GM12873 (cell line): ENCODE measurements around the gene ALK.
A peak's percentile ranks its signal among the peaks of the same experiment; 100 is the strongest.

Experiments
- TF ChIP-seq, protein P1 (sequence below): IDR thresholded peaks from 2 replicates; pipeline ENCODE4 v1.5.1; 2012; ENCODE audit warnings: low read depth, mild to moderate bottlenecking, moderate library complexity, low read length, control low read depth; ENCODE audit not compliant: insufficient read depth; ENCODE audit errors: missing control alignments

ALK gene

DNA sequence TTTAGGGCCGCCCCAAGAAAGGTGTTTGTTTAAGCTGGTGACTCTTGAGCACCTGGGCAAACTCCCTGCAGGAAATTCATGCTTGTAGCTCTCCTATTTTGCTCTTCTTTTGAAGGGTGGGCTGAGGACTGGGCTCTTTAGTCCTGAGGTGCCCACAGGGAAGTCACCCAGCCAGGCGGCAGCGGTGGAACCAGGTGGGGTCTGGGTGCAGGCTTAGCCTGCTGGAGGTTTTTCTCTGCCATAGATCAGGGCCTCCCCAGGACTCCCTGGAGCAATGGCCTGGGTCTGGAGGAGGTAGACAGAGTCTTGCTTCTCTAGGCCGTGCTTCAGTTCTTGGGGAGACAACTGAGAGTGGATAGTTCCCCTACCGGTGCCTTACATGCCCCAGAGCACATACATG lies 706.3 kb downstream of the ALK start:
- TF ChIP-seq, protein P1, sequence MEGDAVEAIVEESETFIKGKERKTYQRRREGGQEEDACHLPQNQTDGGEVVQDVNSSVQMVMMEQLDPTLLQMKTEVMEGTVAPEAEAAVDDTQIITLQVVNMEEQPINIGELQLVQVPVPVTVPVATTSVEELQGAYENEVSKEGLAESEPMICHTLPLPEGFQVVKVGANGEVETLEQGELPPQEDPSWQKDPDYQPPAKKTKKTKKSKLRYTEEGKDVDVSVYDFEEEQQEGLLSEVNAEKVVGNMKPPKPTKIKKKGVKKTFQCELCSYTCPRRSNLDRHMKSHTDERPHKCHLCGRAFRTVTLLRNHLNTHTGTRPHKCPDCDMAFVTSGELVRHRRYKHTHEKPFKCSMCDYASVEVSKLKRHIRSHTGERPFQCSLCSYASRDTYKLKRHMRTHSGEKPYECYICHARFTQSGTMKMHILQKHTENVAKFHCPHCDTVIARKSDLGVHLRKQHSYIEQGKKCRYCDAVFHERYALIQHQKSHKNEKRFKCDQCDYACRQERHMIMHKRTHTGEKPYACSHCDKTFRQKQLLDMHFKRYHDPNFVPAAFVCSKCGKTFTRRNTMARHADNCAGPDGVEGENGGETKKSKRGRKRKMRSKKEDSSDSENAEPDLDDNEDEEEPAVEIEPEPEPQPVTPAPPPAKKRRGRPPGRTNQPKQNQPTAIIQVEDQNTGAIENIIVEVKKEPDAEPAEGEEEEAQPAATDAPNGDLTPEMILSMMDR = no peak

DNA sequence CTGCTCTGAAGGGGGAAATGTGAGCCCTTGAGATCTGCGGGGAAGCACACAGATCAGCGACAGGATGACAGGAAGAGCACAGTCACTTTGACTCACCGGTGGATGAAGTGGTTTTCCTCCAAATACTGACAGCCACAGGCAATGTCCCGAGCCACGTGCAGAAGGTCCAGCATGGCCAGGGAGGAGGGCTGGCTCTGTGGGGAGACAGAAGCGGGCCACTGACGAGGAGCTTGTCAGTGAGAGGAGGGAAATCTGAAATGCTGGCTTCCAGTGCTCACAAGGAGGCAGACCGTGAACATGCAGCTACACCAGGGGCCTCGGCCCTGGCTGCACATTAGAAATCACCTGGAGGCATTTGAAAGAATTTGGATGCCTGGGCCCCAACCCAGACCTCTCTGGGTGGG lies 707.5 kb downstream of the ALK start:
- TF ChIP-seq, protein P1 = no peak

DNA sequence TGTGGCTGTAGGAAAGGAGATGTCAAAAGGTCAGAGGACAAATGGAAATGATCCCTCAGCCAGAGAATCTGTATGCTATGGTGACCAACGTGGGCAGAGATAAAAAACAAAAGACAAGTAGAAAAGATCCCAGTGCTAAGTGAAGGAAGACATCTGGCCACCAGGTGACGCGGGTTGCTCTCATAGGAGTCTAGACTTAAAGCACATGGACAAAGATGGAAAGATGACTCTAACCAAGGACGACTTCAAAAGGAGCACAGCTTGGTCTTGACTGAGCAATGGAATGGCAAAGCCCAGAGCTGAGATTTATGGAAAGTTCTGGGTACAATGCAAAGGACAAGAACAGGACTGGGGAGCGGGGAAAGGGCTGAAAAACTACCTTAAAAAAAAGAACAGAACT lies 709.4 kb downstream of the ALK start:
- TF ChIP-seq, protein P1 = peak; percentile 14

DNA sequence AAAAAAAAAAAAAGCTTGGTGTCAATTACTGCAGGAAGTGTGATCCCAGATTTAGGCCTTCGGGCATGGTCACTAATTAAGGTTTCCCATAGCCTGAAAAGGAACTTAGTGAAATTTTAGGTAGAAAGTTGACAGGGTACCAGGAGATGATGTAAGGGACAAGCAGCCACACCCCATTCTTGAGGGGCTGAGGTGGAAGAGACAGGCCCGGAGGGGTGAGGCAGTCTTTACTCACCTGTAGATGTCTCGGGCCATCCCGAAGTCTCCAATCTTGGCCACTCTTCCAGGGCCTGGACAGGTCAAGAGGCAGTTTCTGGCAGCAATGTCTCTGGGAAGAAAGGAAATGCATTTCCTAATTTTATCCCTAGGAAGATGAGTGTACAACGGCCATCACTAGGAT lies 711.8 kb downstream of the ALK start:
- TF ChIP-seq, protein P1 = no peak

DNA sequence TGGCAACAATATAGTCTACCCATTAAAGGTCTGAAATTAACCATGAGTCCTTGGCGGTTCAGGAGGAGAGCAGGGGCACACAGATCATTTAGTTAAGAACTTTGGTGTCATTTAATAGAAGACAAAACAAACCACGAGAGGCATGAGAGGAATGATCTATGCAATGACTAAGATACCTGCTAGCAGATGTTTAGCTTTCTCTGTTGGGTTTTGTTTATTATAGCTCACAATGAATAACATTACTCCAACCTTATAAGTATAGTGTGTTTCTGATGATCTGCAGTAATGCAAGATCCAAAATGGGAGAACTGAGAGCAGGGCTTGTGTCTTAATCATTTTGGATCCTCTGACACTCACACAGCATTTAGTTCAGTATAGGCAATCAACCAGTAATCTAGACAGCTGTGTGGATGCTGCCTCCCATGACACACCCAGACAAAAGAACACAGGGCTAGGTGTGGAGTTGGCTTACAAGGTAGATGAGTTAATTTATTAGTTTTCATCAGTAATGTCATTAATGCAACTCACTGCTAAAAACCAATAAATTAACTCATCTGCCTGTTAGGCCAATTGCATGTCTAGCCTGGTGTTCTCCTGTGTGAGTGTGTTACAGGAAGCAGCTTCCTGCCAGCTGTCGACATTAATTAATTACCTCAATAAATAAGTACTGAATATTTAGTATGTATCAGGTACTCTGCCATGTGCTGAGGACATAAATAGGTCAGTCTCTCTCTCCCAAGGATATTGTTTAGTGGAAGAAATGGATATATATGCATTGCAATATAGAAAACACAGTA lies 713.8 kb downstream of the ALK start:
- TF ChIP-seq, protein P1 = no peak

DNA sequence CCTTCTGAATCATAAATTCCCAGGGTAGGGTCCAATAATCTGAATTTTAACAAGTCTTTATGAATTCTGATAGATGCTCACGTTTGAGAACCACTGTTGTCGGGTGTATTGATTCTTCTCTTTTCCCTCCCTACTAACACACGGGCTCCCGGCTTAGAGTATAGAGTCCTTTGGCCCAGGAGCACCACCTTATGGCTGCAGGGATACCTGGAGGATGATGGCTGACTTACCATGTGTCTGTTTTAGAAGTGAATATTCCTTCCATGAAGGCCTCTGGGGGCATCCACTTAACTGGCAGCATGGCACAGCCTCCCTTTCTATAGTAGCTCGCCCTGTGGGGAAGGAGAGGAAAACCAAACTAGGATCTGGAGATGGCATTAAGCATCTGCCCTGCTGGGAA lies 714.4 kb downstream of the ALK start:
- TF ChIP-seq, protein P1 = no peak

DNA sequence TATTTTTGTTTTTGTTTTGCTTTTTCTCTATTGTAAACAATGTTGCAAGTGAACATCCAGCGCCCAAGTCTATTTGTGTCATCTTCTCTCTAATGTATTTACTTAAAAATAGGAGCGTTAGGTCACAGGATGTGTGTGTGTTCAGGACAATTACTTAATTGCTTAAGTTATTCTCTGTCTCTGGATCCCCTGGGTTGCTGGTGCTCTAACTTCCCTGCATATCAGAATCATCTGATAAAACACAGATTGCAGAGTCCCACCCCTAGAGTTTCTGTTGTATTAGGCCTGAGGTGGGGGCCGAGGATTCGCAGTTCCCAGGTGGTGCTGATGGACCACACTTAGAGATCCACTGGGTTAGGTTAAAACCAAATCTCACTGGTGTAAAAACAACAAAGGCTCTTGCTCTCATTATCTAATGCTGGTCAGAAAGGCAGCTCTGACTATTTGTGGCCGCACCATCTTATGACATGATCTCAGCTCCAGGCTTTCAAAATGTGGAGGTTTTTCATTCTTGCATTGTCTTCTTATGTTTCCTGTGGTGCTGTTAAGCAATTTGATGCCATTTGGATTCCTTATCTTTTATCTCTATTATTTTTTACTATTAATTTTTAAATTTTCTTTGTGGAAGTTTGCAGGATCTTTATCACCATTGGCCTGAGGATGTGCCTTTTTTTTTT lies 718.4 kb downstream of the ALK start:
- TF ChIP-seq, protein P1 = no peak
